Right lobe of liver (tissue), 6 donors: ENCODE measurements around the gene PLA2G4C. TPM values are rescaled to one million over a fixed set of nuclear protein-coding genes. Genes with fewer than 3 reads are reported as not detected.

Experiments
- ATAC-seq, 4 donors: fragments of 200-7000 bp; cut with Tn5 transposase; one replicate each; pipeline ENCODE4 v1.9.1; 2020; ENCODE audit warnings: mild to moderate bottlenecking in 4 of 4, moderate library complexity in 4 of 4
- DNase-seq, 3 donors: peaks; one replicate each; pipeline ENCODE4 v3.0.0-alpha.2; 2020
- H3K27ac ChIP-seq, 3 donors: fragments of 200-600 bp; one replicate each; pipeline ENCODE4 v1.8.0; 2022
- H3K27me3 ChIP-seq, 2 donors: fragments of 200-600 bp; one replicate each; pipeline ENCODE4 v1.8.0; 2022
- H3K36me3 ChIP-seq, 4 donors: fragments of 200-600 bp; sonication (generic) in 1 of 4; one replicate each; pipeline versions ENCODE4 v1.5.1 to v1.8.0; 2017 to 2022; ENCODE audit warnings: control low read depth in 1 of 4
- H3K4me1 ChIP-seq, 4 donors: fragments of 200-600 bp; sonication (generic) in 1 of 4; one replicate each; pipeline versions ENCODE4 v1.5.1 to v1.8.0; 2017 to 2022; ENCODE audit warnings: control low read depth in 1 of 4
- H3K4me3 ChIP-seq, 3 donors: fragments of 200-600 bp; one replicate each; pipeline ENCODE4 v1.8.0; 2022
- H3K9me3 ChIP-seq, 4 donors: fragments of 200-600 bp; sonication (generic) in 1 of 4; one replicate each; pipeline versions ENCODE4 v1.5.1 to v1.8.0; 2017 to 2022; ENCODE audit warnings: control low read depth in 1 of 4
- POLR2A ChIP-seq: fragments of 450-650 bp; IDR thresholded peaks from one replicate; pipeline ENCODE4 v1.6.1; 2017; ENCODE audit warnings: antibody characterized with exemption, mild to moderate bottlenecking
- WGBS: methylation state at CpG from one replicate; pipeline ENCODE4 v1.1.6; 2018; ENCODE audit warnings: low coverage, low lambda C conversion rate; ENCODE audit not compliant: insufficient coverage; ENCODE audit errors: missing lambda C conversion rate; 5-methylcytosine and 5-hydroxymethylcytosine counted together
- intact Hi-C, 2 donors: fragments of 100-400 bp; cut with DNase I; formaldehyde crosslinking; loops; one replicate each; pipeline versions ENCODE4 v1.11.2 to v1.14.1; 2022
- total RNA-seq, 6 experiments: library from RNA; depleted of rRNA in 2 of 6; stranded (reverse); fragments of >200 nt in 2 of 6; fragmentation: NEBNext Ultra II Directional in 3 of 6; extraction: Animal tissue kit (Norgen Biotek cat#: 25700) in 3 of 6; gene quantifications; one replicate each; pipeline versions ENCODE4 v1.1.0 to v1.2.4, GENCODE V29; 2016 to 2023
- TF ChIP-seq, protein P1 (sequence below), 4 donors: fragments of 200-600 bp in 3 of 4; fragments of 450-650 bp in 1 of 4; IDR thresholded peaks; one replicate each; pipeline versions ENCODE4 v1.5.1 to v1.8.0; 2016 to 2022; ENCODE audit warnings: antibody characterized with exemption in 4 of 4, mild to moderate bottlenecking in 2 of 4
- donor health status: DM: no; HTN: yes; CAD: no.
- donor health status: DM: no; HTN: no; CAD: no.
- donor health status: DM: no; HTN: no; CAD: no.
- donor health status: DM: no; HTN: yes; CAD: no.
- donor health status: DM: no; HTN: yes; CAD: no.

Gene PLA2G4C
- total RNA-seq, 6 experiments from 2014 or later: 3.8 to 29.7 (median 9.8) TPM

DNA sequence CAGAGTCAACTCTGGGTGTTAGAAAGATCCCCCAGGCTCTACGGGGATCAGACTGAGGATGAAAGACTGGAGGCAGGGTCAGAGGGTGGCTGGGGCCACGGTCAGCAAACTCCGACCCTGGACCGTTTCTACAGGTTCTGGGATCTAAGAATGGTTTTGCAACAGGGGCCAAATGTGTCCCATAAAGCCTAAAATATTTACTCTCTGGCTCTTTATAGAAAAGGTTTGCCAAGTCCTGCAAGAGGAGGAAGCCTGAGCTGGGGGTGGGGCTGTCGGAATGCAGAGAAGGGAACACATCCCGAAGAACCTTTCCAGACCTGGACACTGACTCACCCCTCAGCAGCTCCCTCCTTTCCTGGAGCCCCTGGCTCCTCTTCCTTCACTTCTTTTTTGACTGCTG, 38.8 kb upstream of the PLA2G4C start:
- peak overlapping the region in 1 of 3 donors; percentile 59 for H3K27ac ChIP-seq

DNA sequence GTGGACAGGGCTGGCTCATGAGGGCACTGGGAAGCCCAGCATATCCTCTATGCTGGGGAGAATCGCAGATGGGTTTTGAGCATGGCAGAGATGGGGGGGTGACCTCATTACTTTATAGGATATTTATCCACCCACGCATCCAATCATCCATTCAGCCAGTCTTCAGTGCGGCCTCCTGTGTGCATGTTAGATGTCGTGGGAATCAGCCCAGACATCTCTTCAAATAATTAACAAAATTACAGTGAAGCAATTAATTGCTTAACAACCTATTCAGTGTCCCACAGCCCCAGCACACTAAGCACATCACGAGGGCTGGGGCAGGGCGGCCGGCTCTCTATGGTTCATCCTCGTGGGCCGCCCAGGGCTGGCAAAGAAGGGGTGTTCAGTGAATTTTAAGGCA, 38.0 kb upstream of the PLA2G4C start:
- Histone ChIP-seq H3K27me3 (no peaks in the 10 kb centered on the region), H3K27ac (no peak overlapping the region), H3K4me3 (no peak overlapping the region), H3K9me3 (no peaks in the 10 kb centered on the region), H3K4me1 (peaks cover 0 to 26% (median 11%) of the 10 kb centered on the region in 4 donors), H3K36me3 (no peaks in the 10 kb centered on the region)
- intact Hi-C loops: loop anchor here in 1 of 2 donors (5.0 kb wide), 1 partner anchor 36 kb away; the partner anchor contains the start of gene PLA2G4C
- no peak for DNase-seq
- WGBS: 67% methylated on average over 2 of the region's 9 CpGs
- TF ChIP-seq POLR2A: no peak
- TF ChIP-seq, protein P1, sequence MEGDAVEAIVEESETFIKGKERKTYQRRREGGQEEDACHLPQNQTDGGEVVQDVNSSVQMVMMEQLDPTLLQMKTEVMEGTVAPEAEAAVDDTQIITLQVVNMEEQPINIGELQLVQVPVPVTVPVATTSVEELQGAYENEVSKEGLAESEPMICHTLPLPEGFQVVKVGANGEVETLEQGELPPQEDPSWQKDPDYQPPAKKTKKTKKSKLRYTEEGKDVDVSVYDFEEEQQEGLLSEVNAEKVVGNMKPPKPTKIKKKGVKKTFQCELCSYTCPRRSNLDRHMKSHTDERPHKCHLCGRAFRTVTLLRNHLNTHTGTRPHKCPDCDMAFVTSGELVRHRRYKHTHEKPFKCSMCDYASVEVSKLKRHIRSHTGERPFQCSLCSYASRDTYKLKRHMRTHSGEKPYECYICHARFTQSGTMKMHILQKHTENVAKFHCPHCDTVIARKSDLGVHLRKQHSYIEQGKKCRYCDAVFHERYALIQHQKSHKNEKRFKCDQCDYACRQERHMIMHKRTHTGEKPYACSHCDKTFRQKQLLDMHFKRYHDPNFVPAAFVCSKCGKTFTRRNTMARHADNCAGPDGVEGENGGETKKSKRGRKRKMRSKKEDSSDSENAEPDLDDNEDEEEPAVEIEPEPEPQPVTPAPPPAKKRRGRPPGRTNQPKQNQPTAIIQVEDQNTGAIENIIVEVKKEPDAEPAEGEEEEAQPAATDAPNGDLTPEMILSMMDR (IDR thresholded peaks at IDR 0.05): no peak
- no peak for ATAC-seq

More for the DNA sequence above, 38.8 kb upstream of the PLA2G4C start:
- Histone ChIP-seq H3K27me3 (no peaks in the 10 kb centered on the region), H3K4me1 (peaks cover 0 to 26% (median 11%) of the 10 kb centered on the region in 4 donors), H3K9me3 (no peaks in the 10 kb centered on the region), H3K36me3 (no peaks in the 10 kb centered on the region), H3K4me3 (no peak overlapping the region)
- intact Hi-C loops: loop anchor here in 1 of 2 donors (5.0 kb wide), 1 partner anchor 37 kb away; the partner anchor contains the start of gene PLA2G4C
- peak; percentile 75 to 87 (median 84) for ATAC-seq
- 5% methylated on average over 3 of the region's 6 CpGs for WGBS
- TF ChIP-seq, protein P1 (IDR thresholded peaks at IDR 0.05): no peak
- no peak for TF ChIP-seq POLR2A
- DNase-seq: peak; percentile 55 to 73 (median 66)

DNA sequence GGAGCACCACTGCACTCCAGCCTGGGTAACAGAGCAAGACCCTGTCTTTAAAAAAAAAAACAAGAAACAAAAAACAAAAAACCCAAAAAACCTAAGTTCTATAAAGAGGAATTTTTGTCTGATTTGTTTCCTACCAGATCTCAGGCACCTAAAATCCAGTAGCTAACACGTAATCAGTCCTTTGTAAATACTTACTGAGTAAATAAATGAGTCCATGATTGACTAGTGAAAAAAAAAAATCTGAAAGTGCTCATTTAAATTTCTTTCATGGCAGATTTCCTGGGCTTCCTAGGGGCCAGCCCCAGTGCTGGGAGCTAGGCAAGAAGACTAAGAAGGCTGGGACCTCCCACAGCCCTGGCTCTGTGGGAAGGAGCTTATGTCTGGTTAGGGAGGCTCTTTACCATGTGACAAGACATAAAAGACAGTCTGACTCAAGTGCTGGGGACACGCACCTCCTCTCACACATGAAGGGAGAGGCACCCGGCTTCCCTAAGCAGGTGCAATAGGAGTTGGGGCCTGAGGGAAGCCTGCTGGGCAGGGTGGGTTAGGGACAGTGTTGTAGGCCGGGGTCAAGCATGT, 37.1 kb upstream of the PLA2G4C start:
- 32% methylated on average over 1 of the region's 4 CpGs for WGBS

DNA sequence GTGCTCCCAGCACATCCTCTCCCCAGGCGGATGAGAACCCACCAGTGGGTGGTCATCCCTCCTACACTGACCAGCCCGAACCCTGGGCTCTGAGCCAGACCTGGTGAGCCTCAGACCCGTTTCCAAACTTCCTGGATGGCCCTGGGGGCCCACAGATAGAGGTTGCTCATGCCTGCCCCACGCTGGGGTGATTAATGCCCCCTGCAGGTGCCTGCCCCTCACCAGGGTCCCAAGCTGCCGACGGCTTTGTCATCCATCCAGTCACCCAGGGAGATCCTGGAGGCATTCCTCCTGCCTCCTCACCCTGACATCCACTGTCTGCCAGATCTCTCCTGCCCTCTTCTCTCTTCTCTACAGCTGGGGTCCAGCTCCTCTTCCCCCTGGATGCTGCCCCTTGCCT, 28.4 kb upstream of the PLA2G4C start:
- WGBS: no CpG with 5 or more reads among the region's 6 CpGs
- no peaks in the 10 kb centered on the region for H3K9me3 ChIP-seq
- H3K36me3 ChIP-seq: no peaks in the 10 kb centered on the region
- no peak for TF ChIP-seq POLR2A
- TF ChIP-seq, protein P1 (IDR thresholded peaks at IDR 0.05): no peak
- no peaks in the 10 kb centered on the region for H3K4me1 ChIP-seq
- ATAC-seq (no peak), DNase-seq (no peak)
- H3K27me3 ChIP-seq: no peaks in the 10 kb centered on the region
- H3K27ac ChIP-seq: no peak overlapping the region
- H3K4me3 ChIP-seq: no peak overlapping the region
- intact Hi-C loops: no loop called here

More for the DNA sequence above, 37.1 kb upstream of the PLA2G4C start:
- peak overlapping the region in 1 of 3 donors; percentile 29 for H3K27ac ChIP-seq
- DNase-seq: no peak
- intact Hi-C loops: loop anchor here in 1 of 2 donors (5.0 kb wide), 1 partner anchor 35 kb away; the partner anchor contains the start of gene PLA2G4C
- peaks cover 0 to 26% (median 11%) of the 10 kb centered on the region in 4 donors for H3K4me1 ChIP-seq
- peak; percentile 12 to 59 (median 38) for ATAC-seq
- no peaks in the 10 kb centered on the region for H3K36me3 ChIP-seq
- no peak overlapping the region for H3K4me3 ChIP-seq
- H3K9me3 ChIP-seq: no peaks in the 10 kb centered on the region
- TF ChIP-seq POLR2A: no peak
- TF ChIP-seq, protein P1 (IDR thresholded peaks at IDR 0.05): no peak
- H3K27me3 ChIP-seq: no peaks in the 10 kb centered on the region
